CD4-positive, alpha-beta memory T cell (primary cell): ENCODE results near the gene ZNF677. TPM values are rescaled to one million over a fixed set of nuclear protein-coding genes. Genes with fewer than 3 reads are reported as not detected.
"Not testable (repeated sequence)": the region's sequence is repeated elsewhere in the genome, so short reads cannot be mapped to it uniquely, and the experiment has no call there.

ENCODE experiments used
- CTCF ChIA-PET: fragments of 350-600 bp; sonication (Branson Sonifier 250); formaldehyde crosslinking; loops from one replicate; lab custom pipeline; 2021; ENCODE audit warnings: inconsistent platforms; ENCODE audit not compliant: partially characterized antibody; lab: Charles Lee
- POLR2A ChIA-PET: fragments of 350-600 bp; sonication (Branson Sonifier 250); formaldehyde crosslinking; loops from one replicate; lab custom pipeline; 2021; ENCODE audit not compliant: partially characterized antibody; lab: Charles Lee
- DNase-seq, 5 donors: peaks; one replicate each; pipeline versions ENCODE4 v3.0.0 to v3.0.0-alpha.2; 2020 to 2022; ENCODE audit warnings: mixed read lengths in 1 of 5
- H3K27ac ChIP-seq: one replicate; pipeline ENCODE4 v1.7.0; 2013; ENCODE audit warnings: low read depth, low read length
- H3K27me3 ChIP-seq: 2 replicates; pipeline ENCODE4 v1.7.0; 2013; ENCODE audit warnings: mild to moderate bottlenecking, low read length, moderate library complexity; ENCODE audit not compliant: insufficient read depth
- H3K36me3 ChIP-seq: 2 replicates; pipeline ENCODE4 v1.7.0; 2013; ENCODE audit warnings: mild to moderate bottlenecking, low read length, moderate library complexity; ENCODE audit not compliant: insufficient read depth
- H3K4me1 ChIP-seq: 2 replicates; pipeline ENCODE4 v1.7.0; 2013; ENCODE audit warnings: mild to moderate bottlenecking, low read length, moderate library complexity; ENCODE audit not compliant: insufficient read depth
- H3K4me3 ChIP-seq, 2 donors: one replicate each; pipeline ENCODE4 v1.7.0; 2013; ENCODE audit warnings: low read length in 2 of 2, mild to moderate bottlenecking in 1 of 2
- H3K9me3 ChIP-seq, 2 donors: one replicate each; pipeline ENCODE4 v1.7.0; 2013; ENCODE audit warnings: low read length in 2 of 2, control low read depth in 1 of 2; ENCODE audit not compliant: control insufficient read depth in 1 of 2
- H3K27ac Mint-ChIP-seq, 7 donors: one replicate each; pipeline ENCODE4 v1.8.0; 2020 to 2021; ENCODE audit warnings: mixed read lengths in 7 of 7, mild to moderate bottlenecking in 6 of 7, inconsistent platforms in 3 of 7, moderate library complexity in 3 of 7
- H3K27me3 Mint-ChIP-seq, 2 donors: one replicate each; pipeline ENCODE4 v1.8.0; 2020 to 2021; ENCODE audit warnings: mixed read lengths in 2 of 2
- H3K36me3 Mint-ChIP-seq, 2 donors: one replicate each; pipeline ENCODE4 v1.8.0; 2020 to 2021; ENCODE audit warnings: mixed read lengths in 2 of 2, inconsistent platforms in 1 of 2, mild to moderate bottlenecking in 1 of 2
- H3K4me1 Mint-ChIP-seq, 4 donors: one replicate each; pipeline ENCODE4 v1.8.0; 2020 to 2021; ENCODE audit warnings: mixed read lengths in 4 of 4, mild to moderate bottlenecking in 1 of 4
- H3K4me3 Mint-ChIP-seq, 8 donors: one replicate each; pipeline ENCODE4 v1.8.0; 2020 to 2021; ENCODE audit warnings: mixed read lengths in 8 of 8, mild to moderate bottlenecking in 7 of 8, moderate library complexity in 6 of 8, inconsistent platforms in 3 of 8
- H3K9me3 Mint-ChIP-seq, 8 donors: one replicate each; pipeline ENCODE4 v1.8.0; 2020 to 2021; ENCODE audit warnings: mixed read lengths in 8 of 8, mild to moderate bottlenecking in 5 of 8, inconsistent platforms in 3 of 8, moderate library complexity in 1 of 8
- intact Hi-C: fragments of 100-400 bp; cut with micrococcal nuclease; formaldehyde crosslinking; loops from one replicate; pipeline ENCODE4 v1.15.1; 2023
- polyA plus RNA-seq, 2 donors: library from polyadenylated mRNA; unstranded; fragments of 300-500 nt; fragmentation: Illumina TruSeq; gene quantifications; one replicate each; pipeline ENCODE4 v1.2.3, GENCODE V29; 2021
- total RNA-seq, 2 experiments: library from RNA; stranded (reverse); gene quantifications; one replicate each; pipeline ENCODE4 v1.2.3, GENCODE V29; 2021

Gene ZNF677
- total and polyA plus RNA-seq, 4 experiments from 2014 or later: 14.3 to 24.2 (median 19.4) TPM

DNA sequence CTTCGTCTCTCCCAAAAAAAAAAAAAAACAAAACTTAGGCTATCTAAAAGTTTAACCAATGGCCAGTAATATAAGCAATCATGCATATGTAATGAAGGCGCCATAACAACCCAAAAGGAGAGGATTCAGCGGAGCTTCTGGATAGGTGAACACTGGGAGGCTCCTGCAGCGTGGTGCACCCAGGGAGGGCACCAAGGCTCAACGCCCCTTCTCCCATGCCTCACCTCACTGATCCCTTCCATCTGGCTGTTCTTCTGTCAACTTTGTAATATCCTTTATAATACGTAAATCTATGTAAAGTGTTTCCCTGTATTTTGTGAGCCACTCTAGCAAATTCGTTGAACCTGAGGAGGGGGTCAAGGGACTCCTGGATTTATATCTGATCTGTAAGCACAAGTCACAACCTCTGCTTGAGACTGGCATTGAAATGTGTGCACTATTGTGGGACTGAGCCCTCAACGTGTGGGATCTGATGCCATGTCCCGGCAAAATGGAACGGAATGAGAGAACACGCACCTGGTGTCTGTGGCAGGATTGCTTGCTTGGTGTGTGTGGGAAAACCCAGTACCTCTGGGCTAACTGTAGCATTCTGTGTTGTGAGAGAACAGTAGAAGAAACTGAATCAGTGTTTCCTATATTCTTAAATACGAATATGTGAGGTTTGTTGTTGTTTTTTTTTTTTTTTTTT lies 61.0 kb downstream of the ZNF677 start:
- Mint-ChIP-seq H3K27me3 (peaks cover 0 to 1% of the 10 kb centered on the region in 2 donors), H3K4me3 (peak overlapping the region; percentile 88 to 96 (median 92)), H3K4me1 (peaks cover 20 to 54% (median 37%) of the 10 kb centered on the region in 4 donors), H3K27ac (peak overlapping the region in 4 of 7 donors; percentile 57 to 92 (median 86)), H3K9me3 (peaks cover 6 to 48% (median 32%) of the 10 kb centered on the region in 8 donors), H3K36me3 (peaks cover 28% of the 10 kb centered on the region in 2 donors)
- DNase-seq: no peak
- H3K27me3 ChIP-seq: no peaks in the 10 kb centered on the region
- peak overlapping the region; percentile 1 to 73 for H3K4me3 ChIP-seq
- intact Hi-C loops: loop anchor here (1.0 to 10.0 kb wide), 5 partner anchors 90 to 899 kb away; partner anchors contain the start of genes ZNF160, ZNF480, ZNF611 and ZNF765
- POLR2A ChIA-PET: interaction anchor here (1.0 kb wide), 1 partner anchor 327 kb away, joined by 4 read pairs; no protein-coding TSS in a partner anchor
- H3K4me1 ChIP-seq: peaks cover 17% of the 10 kb centered on the region
- H3K9me3 ChIP-seq: peaks cover 0 to 3% of the 10 kb centered on the region in 2 donors
- H3K27ac ChIP-seq: no peak overlapping the region
- CTCF ChIA-PET: interaction anchor here (1.9 kb wide), 1 partner anchor 553 kb away, joined by 7 read pairs; no protein-coding TSS in a partner anchor
- no peaks in the 10 kb centered on the region for H3K36me3 ChIP-seq

DNA sequence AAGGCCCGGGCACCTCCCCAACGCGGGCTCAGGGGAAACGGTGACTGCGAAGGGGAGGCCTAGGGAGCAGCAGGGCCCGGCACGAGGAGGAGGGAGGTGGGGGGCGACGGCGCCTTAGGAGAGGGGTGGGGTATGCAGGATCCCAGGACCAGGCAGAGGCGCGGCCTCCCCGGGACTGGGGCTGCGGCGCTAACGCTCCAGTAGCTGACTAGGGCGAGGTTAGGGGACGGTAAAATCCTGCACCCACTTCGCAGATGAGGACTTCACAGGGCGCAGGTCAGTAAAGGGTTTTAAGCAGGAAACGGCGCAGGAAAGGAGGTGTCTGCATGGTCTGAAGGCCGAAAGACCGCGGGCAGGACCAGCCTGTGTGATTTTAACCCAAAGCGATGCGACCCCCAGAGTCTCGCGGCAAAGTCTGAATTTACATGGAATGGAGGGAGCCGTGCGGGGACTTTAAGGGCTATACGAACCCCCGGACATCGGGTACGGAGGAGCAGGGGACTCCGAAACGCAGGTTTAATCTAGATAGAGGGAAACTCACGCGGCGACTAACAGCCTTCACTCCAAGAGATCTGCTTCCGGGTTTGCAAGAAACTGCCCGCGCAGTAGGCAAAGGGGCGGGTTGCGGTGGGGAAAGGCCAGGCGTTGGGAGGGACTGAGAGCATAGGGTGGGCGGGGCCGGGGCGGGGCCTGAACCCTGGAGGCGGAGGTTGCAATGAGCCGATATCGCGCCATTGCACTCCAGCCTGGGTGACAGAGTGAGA lies 61.7 kb downstream of the ZNF677 start, which contains the start of gene ZNF665:
Gene ZNF665, minus strand, starts transcription at position 588 of the 764 bp plus-strand sequence. CDS start 10,460 bp downstream, outside the sequence.
- no peaks in the 10 kb centered on the region for H3K27me3 ChIP-seq
- H3K9me3 ChIP-seq: peaks cover 0 to 3% of the 10 kb centered on the region in 2 donors
- H3K4me3 Mint-ChIP-seq: peak within 1 kb of the TSS; percentile 88 to 96 (median 92)
- H3K9me3 Mint-ChIP-seq: peaks cover 6 to 44% (median 28%) of the 10 kb centered on the region in 8 donors
- POLR2A ChIA-PET: interaction anchor here (1.0 to 1.3 kb wide), 2 partner anchors 173 to 328 kb away, joined by 3 to 4 read pairs; partner anchors contain the start of gene ZNF525
- peaks cover 16% of the 10 kb centered on the region for H3K4me1 ChIP-seq
- no peaks in the 10 kb centered on the region for H3K36me3 ChIP-seq
- H3K36me3 Mint-ChIP-seq: peaks cover 22 to 26% of the 10 kb centered on the region in 2 donors
- intact Hi-C loops: loop anchor here (1.0 to 10.0 kb wide), 5 partner anchors 90 to 898 kb away; partner anchors contain the start of genes ZNF160, ZNF480, ZNF611 and ZNF765
- DNase-seq: peak; percentile 71 to 89 (median 77)
- peak within 1 kb of the TSS; percentile 53 for H3K27ac ChIP-seq
- peaks cover 0 to 1% of the 10 kb centered on the region in 2 donors for H3K27me3 Mint-ChIP-seq
- peak within 1 kb of the TSS; percentile 57 to 93 (median 88) for H3K27ac Mint-ChIP-seq
- CTCF ChIA-PET: no interaction called here
- peaks cover 20 to 48% (median 37%) of the 10 kb centered on the region in 4 donors for H3K4me1 Mint-ChIP-seq
- H3K4me3 ChIP-seq: peak within 1 kb of the TSS; percentile 73

DNA sequence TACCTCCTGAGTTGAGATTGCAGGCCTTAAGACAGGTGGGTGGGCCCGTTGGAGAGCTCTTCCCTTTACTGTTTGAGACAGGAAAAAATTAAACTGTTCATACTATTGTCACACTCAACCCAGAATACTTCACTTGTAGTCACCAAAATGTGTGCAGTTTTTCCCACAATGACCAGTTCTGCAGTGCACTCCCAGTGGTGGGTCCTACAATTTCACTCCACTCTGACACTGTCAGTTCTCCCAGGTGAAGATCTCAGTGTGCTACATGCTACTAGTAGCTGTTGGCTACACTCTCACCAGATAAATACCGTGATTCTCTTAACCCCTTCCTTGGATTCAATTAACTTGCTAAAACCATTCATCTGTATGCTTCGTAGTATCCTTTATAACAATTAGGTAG lies 64.4 kb downstream of the ZNF677 start:
- Mint-ChIP-seq H3K27me3 (peaks cover 0 to 1% of the 10 kb centered on the region in 2 donors), H3K4me1 (peaks cover 14 to 28% (median 21%) of the 10 kb centered on the region in 4 donors), H3K27ac (no peak overlapping the region), H3K4me3 (peak overlapping the region in 1 of 8 donors; percentile 30), H3K9me3 (peaks cover 6 to 36% (median 20%) of the 10 kb centered on the region in 8 donors), H3K36me3 (peaks cover 20 to 26% of the 10 kb centered on the region in 2 donors)
- Histone ChIP-seq H3K27me3 (no peaks in the 10 kb centered on the region), H3K36me3 (no peaks in the 10 kb centered on the region), H3K4me3 (no peak overlapping the region), H3K4me1 (peaks cover 10% of the 10 kb centered on the region), H3K27ac (no peak overlapping the region), H3K9me3 (peaks cover 0 to 3% of the 10 kb centered on the region in 2 donors)
- intact Hi-C loops: loop anchor here (10.0 kb wide), 3 partner anchors 205 to 895 kb away; partner anchors contain the start of genes ZNF480, ZNF765 and ZNF816
- CTCF ChIA-PET: no interaction called here
- POLR2A ChIA-PET: interaction anchor here (0.6 kb wide), 1 partner anchor 1301 kb away, joined by 3 read pairs; no protein-coding TSS in a partner anchor
- DNase-seq: no peak

GRCh38 chr19:53189691-53190198 lies 64.9 kb downstream of the ZNF677 start:
- intact Hi-C loops: loop anchor here (10.0 kb wide), 3 partner anchors 205 to 895 kb away; partner anchors contain the start of genes ZNF480, ZNF765 and ZNF816
- H3K27me3 ChIP-seq, H3K4me3 ChIP-seq, H3K36me3 ChIP-seq, DNase-seq, H3K27me3 Mint-ChIP-seq, H3K9me3 ChIP-seq, CTCF ChIA-PET, H3K27ac ChIP-seq, H3K27ac Mint-ChIP-seq: not testable (repeated sequence)
- Mint-ChIP-seq H3K4me3 (peak overlapping the region in 1 of 8 donors; percentile 30), H3K36me3 (peaks cover 18 to 27% of the 10 kb centered on the region in 2 donors), H3K9me3 (peaks cover 6 to 35% (median 19%) of the 10 kb centered on the region in 8 donors), H3K4me1 (peaks cover 12 to 25% (median 19%) of the 10 kb centered on the region in 4 donors)
- POLR2A ChIA-PET: interaction anchor here (0.6 kb wide), 1 partner anchor 1301 kb away, joined by 3 read pairs; no protein-coding TSS in a partner anchor
- H3K4me1 ChIP-seq: peaks cover 10% of the 10 kb centered on the region

Other genes with a start within 250 kb of the ZNF677 start
- not detected for gene ERVV-1, start 241.0 kb downstream of the ZNF677 start, total RNA-seq
- gene ERVV-1, start 241.0 kb downstream of the ZNF677 start, polyA plus RNA-seq: not detected
- not detected for gene ERVV-2, start 210.1 kb downstream of the ZNF677 start, total RNA-seq
- gene ERVV-2, start 210.1 kb downstream of the ZNF677 start, polyA plus RNA-seq: not detected
- 10 to 100 TPM; 72.0 to 81.1 TPM for gene ZNF160, start 151.5 kb downstream of the ZNF677 start, total RNA-seq
- 10 to 100 TPM; 19.0 to 31.0 TPM for gene ZNF160, start 151.5 kb downstream of the ZNF677 start, polyA plus RNA-seq
- 1 to 10 TPM; 1.0 to 1.3 TPM for gene ZNF415, start 122.0 kb downstream of the ZNF677 start, total RNA-seq
- gene ZNF415, start 122.0 kb downstream of the ZNF677 start, polyA plus RNA-seq: 1 to 10 TPM; 1.6 to 1.8 TPM
- 10 to 100 TPM; 23.0 to 24.3 TPM for gene ZNF347, start 95.8 kb downstream of the ZNF677 start, total RNA-seq
- 1 to 10 TPM; 3.4 to 4.5 TPM for gene ZNF347, start 95.8 kb downstream of the ZNF677 start, polyA plus RNA-seq
- gene ZNF665, start 61.5 kb downstream of the ZNF677 start, total RNA-seq: 1 to 10 TPM; 8.2 to 8.7 TPM
- 1 to 10 TPM; 6.6 to 6.7 TPM for gene ZNF665, start 61.5 kb downstream of the ZNF677 start, polyA plus RNA-seq
- gene VN1R2, start 3.4 kb upstream of the ZNF677 start, total RNA-seq: not detected
- not detected for gene VN1R2, start 3.4 kb upstream of the ZNF677 start, polyA plus RNA-seq
- gene VN1R4, start 12.8 kb upstream of the ZNF677 start, total RNA-seq: not detected
- gene VN1R4, start 12.8 kb upstream of the ZNF677 start, polyA plus RNA-seq: not detected
- gene ZNF845, start 78.9 kb upstream of the ZNF677 start, total RNA-seq: 10 to 100 TPM; 18.0 to 19.4 TPM
- gene ZNF845, start 78.9 kb upstream of the ZNF677 start, polyA plus RNA-seq: 10 to 100 TPM; 12.2 to 13.4 TPM
- gene ZNF525, start 110.8 kb upstream of the ZNF677 start, total RNA-seq: 10 to 100 TPM; 36.5 to 36.6 TPM
- gene ZNF525, start 110.8 kb upstream of the ZNF677 start, polyA plus RNA-seq: 1 to 10 TPM; 2.4 to 9.3 TPM
- gene ZNF765, start 140.3 kb upstream of the ZNF677 start, total RNA-seq: 10 to 100 TPM; 20.9 to 21.6 TPM
- gene ZNF765, start 140.3 kb upstream of the ZNF677 start, polyA plus RNA-seq: 1 to 10 TPM; 7.2 to 9.9 TPM
- 10 to 100 TPM; 18.3 to 20.2 TPM for gene ZNF761, start 177.1 kb upstream of the ZNF677 start, total RNA-seq
- gene ZNF761, start 177.1 kb upstream of the ZNF677 start, polyA plus RNA-seq: 10 to 100 TPM; 11.2 to 11.4 TPM
- 10 to 100 TPM in 1 of 2 experiments, 1 to 10 TPM in 1; 9.4 to 10.1 TPM for gene ZNF813, start 212.9 kb upstream of the ZNF677 start, total RNA-seq
- gene ZNF813, start 212.9 kb upstream of the ZNF677 start, polyA plus RNA-seq: 1 to 10 TPM in 1 of 2 donors, under 1 TPM in 1; 0.86 to 5.9 TPM